ENCODE data around the gene ASTN2.

The ASTN2 gene

DNA sequence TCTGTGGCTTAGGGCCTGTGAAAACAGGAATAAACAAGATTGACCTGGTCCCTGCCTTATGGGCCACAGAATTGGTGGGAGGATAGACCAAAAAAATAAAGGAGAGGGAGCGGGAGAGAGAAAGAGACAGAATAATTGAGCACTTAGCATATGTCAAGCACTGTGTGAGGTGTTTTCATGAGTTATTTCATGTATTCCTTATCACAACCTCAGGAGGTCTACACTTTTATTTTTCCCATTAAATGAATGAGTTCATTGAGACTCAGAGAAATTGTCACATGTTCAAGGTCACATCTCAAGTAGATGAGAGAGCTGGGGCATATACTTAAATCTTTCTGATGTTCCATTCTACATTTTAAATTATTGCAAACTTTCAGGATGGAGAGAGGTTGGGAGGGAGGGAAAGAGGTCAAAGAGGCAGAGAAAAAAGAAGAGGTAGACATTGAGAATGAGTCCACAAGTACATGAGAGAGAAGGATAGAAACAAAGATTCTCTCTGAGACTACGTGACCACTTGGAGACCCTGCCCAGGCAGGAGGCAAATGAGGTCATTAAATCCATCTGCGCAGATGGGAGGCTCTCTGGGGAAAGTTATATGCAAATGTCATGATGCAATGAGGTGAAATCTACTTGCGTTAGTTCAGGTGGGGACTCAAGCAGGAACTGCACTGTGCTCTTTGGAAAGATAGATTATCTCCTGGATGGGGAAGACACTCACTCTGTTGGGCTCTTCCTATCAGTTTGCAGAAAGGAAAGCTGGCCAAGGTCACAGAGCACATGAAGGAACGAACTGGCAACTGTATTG, 1019.8 kb downstream of the ASTN2 start:
- Histone ChIP-seq H3F3A (ENCODE audit: control insufficient read depth, insufficient read depth) (no peaks in the 10 kb centered on the region), H3K9me3 (ENCODE audit: control insufficient read depth, insufficient read depth, low read length) (no peaks in the 10 kb centered on the region), H3K4me2 (ENCODE audit: low read length) (peak overlapping the region; percentile 28), H3K9me2 (replicated peaks; ENCODE audit: control insufficient read depth, low read length) (no peaks in the 10 kb centered on the region; the same call in 1 of the 2 replicates), H4K20me1 (ENCODE audit: control insufficient read depth, insufficient read depth, low read depth, low read length) (no peaks in the 10 kb centered on the region), H3K27me3 (ENCODE audit: control insufficient read depth, low read length) (no peaks in the 10 kb centered on the region), H3K27ac (ENCODE audit: low read depth, low read length) (0 out of 2 replicates have a peak overlapping the region, but pooled peaks have one; percentile 6), H3K36me3 (ENCODE audit: control insufficient read depth, low read length) (no peaks in the 10 kb centered on the region), H3K4me1 (ENCODE audit: control insufficient read depth, low read length) (peaks cover 14% of the 10 kb centered on the region), H3K79me2 (ENCODE audit: control insufficient read depth, low read length) (no peaks in the 10 kb centered on the region), H3K4me3 (ENCODE audit: low read length) (no peak overlapping the region)
- no peak for TF ChIP-seq EZH2phosphoT487 (IDR thresholded peaks at IDR 0.05; ENCODE audit: borderline replicate concordance, low read length)
- TF ChIP-seq, protein P1, sequence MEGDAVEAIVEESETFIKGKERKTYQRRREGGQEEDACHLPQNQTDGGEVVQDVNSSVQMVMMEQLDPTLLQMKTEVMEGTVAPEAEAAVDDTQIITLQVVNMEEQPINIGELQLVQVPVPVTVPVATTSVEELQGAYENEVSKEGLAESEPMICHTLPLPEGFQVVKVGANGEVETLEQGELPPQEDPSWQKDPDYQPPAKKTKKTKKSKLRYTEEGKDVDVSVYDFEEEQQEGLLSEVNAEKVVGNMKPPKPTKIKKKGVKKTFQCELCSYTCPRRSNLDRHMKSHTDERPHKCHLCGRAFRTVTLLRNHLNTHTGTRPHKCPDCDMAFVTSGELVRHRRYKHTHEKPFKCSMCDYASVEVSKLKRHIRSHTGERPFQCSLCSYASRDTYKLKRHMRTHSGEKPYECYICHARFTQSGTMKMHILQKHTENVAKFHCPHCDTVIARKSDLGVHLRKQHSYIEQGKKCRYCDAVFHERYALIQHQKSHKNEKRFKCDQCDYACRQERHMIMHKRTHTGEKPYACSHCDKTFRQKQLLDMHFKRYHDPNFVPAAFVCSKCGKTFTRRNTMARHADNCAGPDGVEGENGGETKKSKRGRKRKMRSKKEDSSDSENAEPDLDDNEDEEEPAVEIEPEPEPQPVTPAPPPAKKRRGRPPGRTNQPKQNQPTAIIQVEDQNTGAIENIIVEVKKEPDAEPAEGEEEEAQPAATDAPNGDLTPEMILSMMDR (IDR thresholded peaks at IDR 0.05; ENCODE audit: low read depth, low read length, poor library complexity, severe bottlenecking) = no peak

DNA sequence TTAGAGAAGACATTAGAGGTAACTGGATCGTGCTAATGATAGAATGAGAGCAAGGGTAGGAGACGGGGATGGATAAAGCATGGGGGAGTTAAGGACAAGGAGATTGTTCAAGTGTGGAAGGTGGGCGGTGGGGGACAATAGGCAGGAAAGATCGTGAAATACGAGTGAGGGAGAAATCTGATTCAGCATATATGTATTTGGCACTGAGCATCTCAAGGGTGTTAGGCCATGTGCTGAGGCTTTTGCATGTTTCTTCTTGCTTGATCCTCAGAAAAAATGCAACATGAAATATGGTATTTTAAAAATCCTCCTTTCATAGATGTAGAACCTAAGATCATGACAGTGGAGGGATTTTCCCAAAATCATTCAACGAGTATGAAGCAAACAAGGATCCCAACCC, 1020.8 kb downstream of the ASTN2 start:
- Histone ChIP-seq H3K9me3 (ENCODE audit: control insufficient read depth, insufficient read depth, low read length) (no peaks in the 10 kb centered on the region), H3K4me2 (ENCODE audit: low read length) (no peak overlapping the region)

DNA sequence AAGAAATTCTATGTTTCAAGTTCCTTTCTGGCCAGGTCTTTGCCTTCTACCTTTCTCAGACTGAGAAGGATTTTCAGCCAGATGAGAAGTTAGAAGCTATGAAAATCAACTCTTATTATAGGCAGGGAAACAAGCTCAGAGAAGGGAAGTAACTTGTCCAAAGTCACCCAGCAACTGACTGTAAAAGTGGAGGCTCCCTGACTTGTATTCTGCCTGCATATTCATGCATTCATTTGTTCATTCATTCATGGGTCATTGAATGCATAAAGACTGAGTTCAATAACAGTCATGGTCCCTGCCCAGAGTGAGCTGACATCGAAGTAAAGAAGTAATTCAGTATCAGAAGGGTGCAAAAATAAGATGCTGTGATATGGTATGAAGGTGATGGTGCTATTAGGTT, 1021.7 kb downstream of the ASTN2 start:
- Histone ChIP-seq H3K4me2 (ENCODE audit: low read length) (no peak overlapping the region), H3F3A (ENCODE audit: control insufficient read depth, insufficient read depth) (no peaks in the 10 kb centered on the region), H4K20me1 (ENCODE audit: control insufficient read depth, insufficient read depth, low read depth, low read length) (no peaks in the 10 kb centered on the region), H3K79me2 (ENCODE audit: control insufficient read depth, low read length) (no peaks in the 10 kb centered on the region), H3K9me2 (replicated peaks; ENCODE audit: control insufficient read depth, low read length) (no peaks in the 10 kb centered on the region; the same call in 1 of the 2 replicates), H3K4me1 (ENCODE audit: control insufficient read depth, low read length) (peaks cover 19% of the 10 kb centered on the region), H3K27ac (ENCODE audit: low read depth, low read length) (no peak overlapping the region), H3K27me3 (ENCODE audit: control insufficient read depth, low read length) (no peaks in the 10 kb centered on the region), H3K4me3 (ENCODE audit: low read length) (no peak overlapping the region), H3K9me3 (ENCODE audit: control insufficient read depth, insufficient read depth, low read length) (no peaks in the 10 kb centered on the region), H3K36me3 (ENCODE audit: control insufficient read depth, low read length) (no peaks in the 10 kb centered on the region)
- TF ChIP-seq EZH2phosphoT487 (IDR thresholded peaks at IDR 0.05; ENCODE audit: borderline replicate concordance, low read length) = no peak
- TF ChIP-seq, protein P1 (IDR thresholded peaks at IDR 0.05; ENCODE audit: low read depth, low read length, poor library complexity, severe bottlenecking) = no peak

More for the DNA sequence above, 1020.8 kb downstream of the ASTN2 start:
- Histone ChIP-seq H3K4me1 (ENCODE audit: control insufficient read depth, low read length) (peaks cover 14% of the 10 kb centered on the region), H3K36me3 (ENCODE audit: control insufficient read depth, low read length) (no peaks in the 10 kb centered on the region), H3K9me2 (replicated peaks; ENCODE audit: control insufficient read depth, low read length) (no peaks in the 10 kb centered on the region; the same call in 1 of the 2 replicates), H3K79me2 (ENCODE audit: control insufficient read depth, low read length) (no peaks in the 10 kb centered on the region), H3K4me3 (ENCODE audit: low read length) (no peak overlapping the region), H3F3A (ENCODE audit: control insufficient read depth, insufficient read depth) (no peaks in the 10 kb centered on the region), H3K27me3 (ENCODE audit: control insufficient read depth, low read length) (no peaks in the 10 kb centered on the region), H4K20me1 (ENCODE audit: control insufficient read depth, insufficient read depth, low read depth, low read length) (no peaks in the 10 kb centered on the region), H3K27ac (ENCODE audit: low read depth, low read length) (no peak overlapping the region)
- TF ChIP-seq EZH2phosphoT487 (IDR thresholded peaks at IDR 0.05; ENCODE audit: borderline replicate concordance, low read length) = no peak
- TF ChIP-seq, protein P1 (IDR thresholded peaks at IDR 0.05; ENCODE audit: low read depth, low read length, poor library complexity, severe bottlenecking) = no peak

All from DOHH2 (cell line).